GM10266 (cell line): ENCODE measurements around the gene CDKAL1.

Experiments
- DNase-seq: peaks from one replicate; pipeline ENCODE4 v3.0.0; 2012; ENCODE audit errors: extremely low spot score
- CTCF ChIP-seq: IDR thresholded peaks from 2 replicates; pipeline ENCODE4 v1.5.1; 2012; ENCODE audit warnings: mild to moderate bottlenecking, low read depth; ENCODE audit not compliant: control insufficient read depth, insufficient read depth; ENCODE audit errors: missing control alignments

CDKAL1 gene

GRCh38 chr6:20571261-20571660, 37.0 kb downstream of the CDKAL1 start:
- no peak for TF ChIP-seq CTCF
- DNase-seq = no peak

GRCh38 chr6:20572288-20572687, 38.0 kb downstream of the CDKAL1 start:
- DNase-seq = no peak

GRCh38 chr6:20572940-20573339, 38.7 kb downstream of the CDKAL1 start:
- no peak for DNase-seq
- TF ChIP-seq CTCF = no peak

More at GRCh38 chr6:20572288-20572687, 38.0 kb downstream of the CDKAL1 start:
- TF ChIP-seq CTCF = no peak

- TF ChIP-seq CTCF = no peak
- no peak for DNase-seq
These were observed 40.1 kb downstream of the CDKAL1 start for GRCh38 chr6:20574355-20574754.

GRCh38 chr6:20575125-20575524, 40.9 kb downstream of the CDKAL1 start:
- DNase-seq = no peak
- no peak for TF ChIP-seq CTCF

GRCh38 chr6:20575704-20576451, 41.6 kb downstream of the CDKAL1 start:
- TF ChIP-seq CTCF = no peak
- DNase-seq = no peak

GRCh38 chr6:20577173-20577688, 43.0 kb downstream of the CDKAL1 start:
- DNase-seq = no peak
- no peak for TF ChIP-seq CTCF
